ENCODE measurements around the gene REN.

REN gene

GRCh38 chr1:204190212-204191211 lies 24.4 kb upstream of the REN start:
- peak; percentile 18 for DNase-seq

GRCh38 chr1:204188959-204189639 lies 23.0 kb upstream of the REN start:
- DNase-seq, result no peak

- no peak for DNase-seq
Observed at GRCh38 chr1:204186597-204186996, 20.5 kb upstream of the REN start.

GRCh38 chr1:204181116-204181515 lies 15.0 kb upstream of the REN start:
- no peak for DNase-seq

- DNase-seq, result peak; percentile 4
Observed at GRCh38 chr1:204180133-204180532, 14.0 kb upstream of the REN start.

- DNase-seq, result no peak
Observed at GRCh38 chr1:204178487-204179281, 12.5 kb upstream of the REN start.

GRCh38 chr1:204177133-204177532 lies 11.0 kb upstream of the REN start:
- no peak for DNase-seq

- DNase-seq, result no peak
Observed at GRCh38 chr1:204176049-204176448, 9.9 kb upstream of the REN start.

- no peak for DNase-seq
Observed at GRCh38 chr1:204174958-204175357, 8.8 kb upstream of the REN start.

GRCh38 chr1:204172404-204173029 lies 6.4 kb upstream of the REN start:
- DNase-seq, result no peak

GRCh38 chr1:204171751-204172178 lies 5.6 kb upstream of the REN start:
- DNase-seq, result no peak

- no peak for DNase-seq
Observed at GRCh38 chr1:204170494-204171155, 4.5 kb upstream of the REN start.

GRCh38 chr1:204169858-204170257 lies 3.7 kb upstream of the REN start:
- no peak for DNase-seq

- no peak for DNase-seq
Observed at GRCh38 chr1:204167730-204168129, 1.6 kb upstream of the REN start.

- peak; percentile 59 for DNase-seq
Observed at GRCh38 chr1:204162494-204163074, 3.6 kb downstream of the REN start.

GRCh38 chr1:204161609-204162493 lies 4.3 kb downstream of the REN start:
- DNase-seq, result no peak

GRCh38 chr1:204157962-204158361 lies 8.2 kb downstream of the REN start:
- no peak for DNase-seq

- no peak for DNase-seq
Observed at GRCh38 chr1:204155881-204156280, 10.3 kb downstream of the REN start.

GRCh38 chr1:204154568-204155255 lies 11.4 kb downstream of the REN start:
- DNase-seq, result no peak

- no peak for DNase-seq
Observed at GRCh38 chr1:204153667-204154066, 12.5 kb downstream of the REN start.
